K562 (cell line): ENCODE results near the gene OLFM4. TPM values are rescaled to one million over a fixed set of nuclear protein-coding genes. Genes with fewer than 3 reads are reported as not detected.

Source experiments
- ATAC-seq: fragments of 200-7000 bp; cut with Tn5 transposase; 3 replicates; pipeline ENCODE4 v1.9.1; 2020; ENCODE audit warnings: moderate library complexity
- BruUV-seq: library from RNA; stranded (reverse); fragments of 400-500 nt; replicated peaks from 2 replicates; lab custom pipeline; 2021; lab: Mats Ljungman, UMichigan
- CTCF ChIA-PET: fragments of 300-600 bp; formaldehyde crosslinking; extraction: SDS; loops from one replicate; lab custom pipeline; 2021; ENCODE audit warnings: low intra/inter-chr PET ratio; lab: Yijun Ruan, JAX
- POLR2A ChIA-PET: fragments of 300-600, 350-650 bp; sonication (Branson Sonifier 250); formaldehyde crosslinking; extraction: SDS; loops from one replicate; lab custom pipeline; 2021; ENCODE audit warnings: antibody characterized with exemption, inconsistent platforms; lab: Yijun Ruan, JAX
- DNase-seq, 4 experiments: peaks; one replicate each; pipeline versions ENCODE4 v3.0.0 to v3.0.0-alpha.2; 2011 to 2018; ENCODE audit warnings: low spot score in 3 of 4, mixed read lengths in 3 of 4; ENCODE audit errors: extremely low read depth in 1 of 4
- FAIRE-seq: peaks from 2 replicates; lab custom pipeline; 2011; peaks lifted over from hg19 to GRCh38; lab: Jason Lieb, UNC
- H2AFZ ChIP-seq: 2 replicates; pipeline ENCODE4 v1.6.0; 2011; ENCODE audit warnings: low read depth, low read length, control low read depth, inconsistent platforms
- H3K27ac ChIP-seq: fragments of 200-600 bp; 3 replicates; pipeline ENCODE4 v1.8.0; 2011; ENCODE audit warnings: low read depth, mild to moderate bottlenecking, control low read depth, inconsistent platforms, low read length, moderate library complexity, mixed read lengths; ENCODE audit errors: extremely low read depth
- H3K27me3 ChIP-seq, 2 experiments: fragments of 300-600 bp in 1 of 2; 2 replicates in 1 of 2; 3 replicates in 1 of 2; pipeline versions ENCODE4 v1.6.0 to v1.8.0; 2011; ENCODE audit warnings: inconsistent platforms in 2 of 2, low read length in 2 of 2, mild to moderate bottlenecking in 1 of 2, mixed read lengths in 1 of 2, moderate library complexity in 1 of 2; ENCODE audit not compliant: control insufficient read depth in 2 of 2, insufficient read depth in 2 of 2
- H3K36me3 ChIP-seq: fragments of 300-600 bp; 3 replicates; pipeline ENCODE4 v1.8.0; 2011; ENCODE audit warnings: mild to moderate bottlenecking, low read length, inconsistent platforms; ENCODE audit not compliant: control insufficient read depth, insufficient read depth
- H3K4me1 ChIP-seq, 2 experiments: fragments of 200-600 bp in 1 of 2; replicated peaks in 1 of 2; 2 replicates in 1 of 2; 3 replicates in 1 of 2; pipeline versions ENCODE4 v1.5.1 to v1.8.0; 2011; ENCODE audit warnings: inconsistent platforms in 2 of 2, low read length in 2 of 2, mild to moderate bottlenecking in 1 of 2, mixed read lengths in 1 of 2, moderate library complexity in 1 of 2; ENCODE audit not compliant: control insufficient read depth in 2 of 2, insufficient read depth in 2 of 2
- H3K4me2 ChIP-seq: 2 replicates; pipeline ENCODE4 v1.6.1; 2011; ENCODE audit warnings: low read length, control low read depth, inconsistent platforms, mixed read lengths; ENCODE audit not compliant: insufficient read depth
- H3K4me3 ChIP-seq: fragments of 200-600 bp; sonication (generic), shearing (Covaris generic); 2 replicates; pipeline ENCODE4 v1.5.1; 2016; ENCODE audit warnings: control low read depth, inconsistent platforms
- H3K79me2 ChIP-seq: fragments of 200-600 bp; 3 replicates; pipeline ENCODE4 v1.8.0; 2011; ENCODE audit warnings: low read length, inconsistent platforms; ENCODE audit not compliant: control insufficient read depth, insufficient read depth
- H3K9ac ChIP-seq, 2 experiments: 2 replicates each; pipeline versions ENCODE4 v1.6.0 to v1.6.1; 2011; ENCODE audit warnings: low read depth in 2 of 2, low read length in 2 of 2, control low read depth in 1 of 2, inconsistent platforms in 1 of 2, mild to moderate bottlenecking in 1 of 2, mixed read lengths in 1 of 2; ENCODE audit not compliant: insufficient read depth in 1 of 2
- H3K9me1 ChIP-seq: one replicate; pipeline ENCODE4 v1.6.0; 2011; ENCODE audit warnings: inconsistent platforms, mild to moderate bottlenecking, low read length, moderate library complexity; ENCODE audit not compliant: control insufficient read depth, insufficient read depth
- H3K9me3 ChIP-seq: replicated peaks from 2 replicates; pipeline ENCODE4 v1.5.1; 2011; ENCODE audit warnings: low read depth, low read length, inconsistent platforms; ENCODE audit not compliant: control insufficient read depth, insufficient read depth
- H4K20me1 ChIP-seq: replicated peaks from 2 replicates; pipeline ENCODE4 v1.6.1; 2011; ENCODE audit warnings: low read length, inconsistent platforms, mixed read lengths; ENCODE audit not compliant: control insufficient read depth, insufficient read depth
- BACH1 ChIP-seq: fragments of 200-800 bp; sonication (Bioruptor generic); IDR thresholded peaks from 2 replicates; pipeline ENCODE4 v1.6.1; 2016; ENCODE audit warnings: missing genetic modification characterization, missing compliant biosample characterization
- CBX5 ChIP-seq: IDR thresholded peaks from 2 replicates; pipeline ENCODE4 v1.6.1; 2014; ENCODE audit warnings: low read depth, borderline replicate concordance
- ELF1 ChIP-seq: fragments of 200-800 bp; sonication (Bioruptor generic); IDR thresholded peaks from 2 replicates; pipeline ENCODE4 v1.6.1; 2016; ENCODE audit warnings: missing genetic modification characterization, missing compliant biosample characterization
- ETV6 ChIP-seq, 3 experiments: fragments of 150-350 bp in 1 of 3; sonication (generic) in 1 of 3; formaldehyde crosslinking in 1 of 3; IDR thresholded peaks; 2 replicates each; pipeline versions ENCODE4 v1.6.1 to v1.8.0; 2014 to 2022; ENCODE audit warnings: borderline replicate concordance in 2 of 3, low read depth in 2 of 3, antibody characterized with exemption in 1 of 3, low read length in 1 of 3, mild to moderate bottlenecking in 1 of 3, missing genetic modification reagents in 1 of 3
- HOXB6 ChIP-seq: fragments of 250-450 bp; sonication (Bioruptor Pico); IDR thresholded peaks from 2 replicates; pipeline ENCODE4 v1.5.1; 2022; ENCODE audit warnings: mild to moderate bottlenecking, borderline replicate concordance
- MGA ChIP-seq: fragments of 450-650 bp; IDR thresholded peaks from 2 replicates; pipeline ENCODE4 v1.6.1; 2016; ENCODE audit warnings: mild to moderate bottlenecking, moderate library complexity
- NFATC3 ChIP-seq: fragments of 450-650 bp; IDR thresholded peaks from 2 replicates; pipeline ENCODE4 v1.6.1; 2017; ENCODE audit warnings: mild to moderate bottlenecking
- NFRKB ChIP-seq: fragments of 450-650 bp; IDR thresholded peaks from 2 replicates; pipeline ENCODE4 v1.6.1; 2016; ENCODE audit warnings: low read depth
- NFYB ChIP-seq: IDR thresholded peaks from 2 replicates; pipeline ENCODE4 v1.6.1; 2011; ENCODE audit warnings: mild to moderate bottlenecking, moderate library complexity; ENCODE audit not compliant: insufficient read length; ENCODE audit errors: extremely low read depth
- SMAD1 ChIP-seq: fragments of 150-350 bp; IDR thresholded peaks from 2 replicates; pipeline ENCODE4 v1.6.1; 2014; ENCODE audit warnings: low read length, low read depth; ENCODE audit not compliant: partially characterized antibody
- SMARCA4 ChIP-seq: fragments of 450-650 bp; IDR thresholded peaks from 2 replicates; pipeline ENCODE4 v1.6.1; 2016
- SREBF1 ChIP-seq: fragments of 150-350 bp; IDR thresholded peaks from 2 replicates; pipeline ENCODE4 v1.6.1; 2014; ENCODE audit warnings: antibody characterized with exemption, low read depth, low read length, borderline replicate concordance
- ZC3H4 ChIP-seq: sonication (generic); formaldehyde crosslinking; IDR thresholded peaks from 2 replicates; pipeline ENCODE4 v1.9.0; 2021; ENCODE audit warnings: missing genetic modification reagents, borderline replicate concordance
- ZFPM2 ChIP-seq: fragments of 250-450 bp; sonication (Bioruptor Pico); IDR thresholded peaks from 2 replicates; pipeline ENCODE4 v1.5.1; 2022; ENCODE audit warnings: mild to moderate bottlenecking
- WGBS: fragments of 100-300 bp; shearing (Covaris generic); methylation state at CpG from one replicate; pipeline ENCODE4 v1.1.6; 2016; ENCODE audit warnings: low coverage, mixed read lengths; ENCODE audit not compliant: insufficient coverage; ENCODE audit errors: missing lambda C conversion rate; 5-methylcytosine and 5-hydroxymethylcytosine counted together
- in situ Hi-C: fragments of 300-500 bp; cut with MboI; formaldehyde crosslinking; loops from 4 replicates; pipeline ENCODE4 v1.15.0; 2018; ENCODE audit warnings: inconsistent platforms, mixed read lengths
- intact Hi-C: fragments of 100-400 bp; cut with micrococcal nuclease; formaldehyde crosslinking; loops from 2 replicates; pipeline ENCODE4 v1.14.2; 2022
- polyA plus RNA-seq, 8 experiments: library from polyadenylated mRNA; depleted of rRNA in 4 of 8; stranded (reverse) in 5 of 8; unstranded in 3 of 8; fragments of >200 nt; fragmentation: Nextera tagmentation in 2 of 8; fragmentation: Illumina TruSeq in 1 of 8; extraction: Ambion mirVana in 2 of 8; extraction: Trizol in 1 of 8; gene quantifications; 2 replicates each; pipeline versions ENCODE4 v1.2.1 to v1.2.3, GENCODE V29; 2011 to 2014; ENCODE audit warnings: inconsistent platforms in 1 of 8, missing spikeins in 1 of 8
- total RNA-seq, 7 experiments: library from RNA; depleted of rRNA in 6 of 7; stranded (reverse); fragments of >200 nt in 6 of 7; fragmentation: Illumina TruSeq in 2 of 7; extraction: Trizol in 2 of 7; gene quantifications; 2 replicates each; pipeline versions ENCODE4 v1.2.1 to v1.2.3, GENCODE V29; 2011 to 2021; ENCODE audit warnings: low replicate concordance in 1 of 7

Gene OLFM4
- total and polyA plus RNA-seq, 9 of the 15 experiments (the other 6 are each of a cell fraction or from before 2014, with no cell fraction given): not detected

- ATAC-seq (no peak), FAIRE-seq (no peak), DNase-seq (no peak)
- Histone ChIP-seq H2AFZ (no peak overlapping the region), H3K27me3 (no peaks in the 10 kb centered on the region), H3K27ac (no peak overlapping the region), H3K36me3 (no peaks in the 10 kb centered on the region), H3K9me1 (no peaks in the 10 kb centered on the region), H3K4me1 (no peaks in the 10 kb centered on the region), H3K4me2 (no peak overlapping the region), H4K20me1 (no peaks in the 10 kb centered on the region), H3K9me3 (no peaks in the 10 kb centered on the region), H3K79me2 (no peaks in the 10 kb centered on the region), H3K9ac (no peak overlapping the region), H3K4me3 (no peak overlapping the region)
- ChIA-PET POLR2A (no interaction called here), CTCF (no interaction called here)
- intact Hi-C loops (no loop called here), in situ Hi-C loops (no loop called here)
- 0% methylated on average over 2 of the region's 2 CpGs for WGBS
- BruUV-seq: no TSS peak
- no peak for TF ChIP-seq SMARCA4
- TF ChIP-seq BACH1 (tag): no peak
- no peak for TF ChIP-seq NFATC3
- TF ChIP-seq ETV6 (IDR thresholded peaks at IDR 0.05; ENCODE audit: borderline replicate concordance in 1 of 2, low read depth in 2 of 2, low read length in 1 of 2): no peak
- no peak for TF ChIP-seq ETV6 (CRISPR knock-in tag; IDR thresholded peaks at IDR 0.05; ENCODE audit: borderline replicate concordance)
- TF ChIP-seq SMAD1: no peak
- no peak for TF ChIP-seq HOXB6 (CRISPR knock-in tag)
- no peak for TF ChIP-seq ZFPM2 (CRISPR knock-in tag)
- TF ChIP-seq MGA: no peak
- no peak for TF ChIP-seq NFYB
- no peak for TF ChIP-seq SREBF1
- TF ChIP-seq ZC3H4 (CRISPR knock-in tag): no peak
- TF ChIP-seq CBX5: no peak
- no peak for TF ChIP-seq NFRKB
- TF ChIP-seq ELF1 (tag): no peak
These were observed 32.7 kb upstream of the OLFM4 start for GRCh38 chr13:52995946-52996345.
